Hematopoietic multipotent progenitor cell treated with erythropoietin and hydrocortisone succinate and interleukin-3 and kit ligand, for 6 days (in vitro differentiated cells): ENCODE measurements around the gene PLEKHA7.
"Not testable (repeated sequence)": the region's sequence is repeated elsewhere in the genome, so short reads cannot be mapped to it uniquely, and the experiment has no call there.

Source experiments
- DNase-seq: peaks from one replicate; pipeline ENCODE4 v3.0.0-alpha.2; 2015

The PLEKHA7 gene

GRCh38 chr11:17004486-17005148 is 9.6 kb downstream of the PLEKHA7 start:
- no peak for DNase-seq

GRCh38 chr11:17003426-17003825 is 10.8 kb downstream of the PLEKHA7 start:
- no peak for DNase-seq

GRCh38 chr11:17002543-17002942 is 11.7 kb downstream of the PLEKHA7 start:
- no peak for DNase-seq

- no peak for DNase-seq
Observed at GRCh38 chr11:17001806-17002205, 12.4 kb downstream of the PLEKHA7 start.

DNA sequence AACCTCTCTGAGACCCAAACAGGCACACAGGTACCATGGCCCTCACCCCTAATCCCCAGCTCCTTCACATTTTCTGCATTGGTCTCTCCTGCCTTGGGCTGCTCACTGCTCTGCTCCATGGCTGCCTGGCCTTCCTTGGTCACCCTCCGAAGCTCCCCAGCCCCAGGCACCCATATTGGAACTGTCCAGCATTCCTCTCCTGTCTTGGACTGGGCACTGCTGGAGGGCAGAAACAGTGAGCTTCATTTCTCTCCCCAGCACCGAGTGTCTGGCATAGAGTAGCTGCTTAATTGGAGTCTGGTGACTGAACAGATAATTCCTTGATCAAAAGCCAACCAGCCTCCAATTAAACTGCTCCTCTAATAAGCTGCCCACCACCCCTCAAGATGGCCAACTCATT is 13.2 kb downstream of the PLEKHA7 start:
- no peak for DNase-seq

GRCh38 chr11:17000253-17000652 is 14.0 kb downstream of the PLEKHA7 start:
- DNase-seq: not testable (repeated sequence)

- no peak for DNase-seq
Observed at GRCh38 chr11:16999116-16999515, 15.1 kb downstream of the PLEKHA7 start.

DNA sequence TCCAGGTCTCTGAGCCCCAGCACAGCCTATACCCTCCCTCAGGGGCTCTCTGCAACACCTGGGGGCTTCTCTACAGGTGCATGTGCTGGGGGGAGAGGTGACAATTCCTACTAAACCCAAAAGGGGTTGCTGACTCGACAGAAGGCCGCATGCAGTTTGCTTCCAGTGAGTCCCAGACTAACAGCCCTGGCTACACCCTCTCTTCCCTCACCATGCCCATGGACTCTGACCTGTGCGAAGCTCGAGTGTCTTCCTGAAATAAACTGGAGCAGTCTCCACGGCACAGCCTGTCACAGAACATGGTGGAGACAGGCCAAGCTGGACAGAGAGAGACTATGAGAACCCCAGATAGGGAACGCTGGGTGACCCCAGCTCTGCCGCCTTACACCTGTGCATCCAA is 16.6 kb downstream of the PLEKHA7 start:
- no peak for DNase-seq

DNA sequence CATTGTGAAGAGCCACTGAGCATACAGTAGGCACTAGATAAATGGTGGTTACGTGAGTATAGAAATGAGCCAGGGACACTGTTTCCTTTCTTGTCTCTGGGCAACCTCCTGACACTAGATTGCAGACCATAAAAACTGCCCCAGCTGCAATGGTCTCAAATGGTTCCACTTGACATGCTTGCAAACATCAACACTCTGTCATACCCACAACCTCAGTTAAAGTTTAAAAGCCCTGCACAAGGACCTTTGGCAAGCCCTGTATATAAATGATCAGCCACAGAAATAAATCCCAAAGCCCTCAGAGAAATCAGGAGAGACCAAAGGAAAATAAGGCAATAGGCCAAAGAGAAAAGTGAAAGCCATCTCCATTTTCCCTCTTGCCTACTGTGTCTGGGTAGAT is 20.7 kb downstream of the PLEKHA7 start:
- DNase-seq: no peak

- no peak for DNase-seq
Observed at GRCh38 chr11:16992846-16993245, 21.4 kb downstream of the PLEKHA7 start.

- no peak for DNase-seq
Observed at GRCh38 chr11:16989554-16989953, 24.7 kb downstream of the PLEKHA7 start.

DNA sequence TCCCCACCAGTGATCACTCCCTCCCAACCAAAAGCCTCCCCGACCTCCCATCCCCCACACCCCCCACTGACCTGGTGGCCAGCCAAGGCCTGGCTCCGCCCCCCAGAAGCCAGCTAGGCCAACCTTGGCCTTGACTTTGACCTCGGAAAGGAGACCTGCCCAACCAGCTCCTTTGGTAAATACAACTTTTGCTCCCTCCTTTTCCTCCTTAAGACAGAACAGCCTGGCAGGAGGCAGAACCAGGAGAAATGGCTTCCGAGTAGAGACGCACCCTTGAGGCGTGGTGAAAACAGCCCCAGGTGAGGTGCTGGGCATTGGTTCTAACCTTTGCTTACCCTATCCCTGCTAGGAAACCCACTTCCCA is 27.0 kb downstream of the PLEKHA7 start:
- DNase-seq: no peak

GRCh38 chr11:16986434-16987204 is 27.6 kb downstream of the PLEKHA7 start:
- peak; percentile 23 for DNase-seq

DNA sequence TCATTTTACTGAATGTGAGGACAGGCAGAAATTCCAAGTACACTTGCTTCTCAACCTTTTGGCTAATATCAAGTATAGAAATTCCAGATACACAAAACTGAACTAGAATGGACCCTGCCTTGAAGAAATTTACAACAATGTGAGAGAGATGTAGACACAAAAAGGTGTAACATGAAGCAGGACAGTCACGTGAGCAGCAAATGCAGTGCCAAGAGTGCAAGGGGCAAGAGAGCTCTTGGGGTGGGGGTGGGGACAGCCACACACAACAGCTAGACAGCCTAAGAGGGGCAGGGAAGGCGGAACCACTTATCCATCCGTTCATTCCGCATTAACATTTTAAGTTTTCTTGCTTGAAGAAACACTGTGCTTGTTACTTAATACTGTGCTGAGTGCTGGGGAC is 28.9 kb downstream of the PLEKHA7 start:
- DNase-seq: no peak

DNA sequence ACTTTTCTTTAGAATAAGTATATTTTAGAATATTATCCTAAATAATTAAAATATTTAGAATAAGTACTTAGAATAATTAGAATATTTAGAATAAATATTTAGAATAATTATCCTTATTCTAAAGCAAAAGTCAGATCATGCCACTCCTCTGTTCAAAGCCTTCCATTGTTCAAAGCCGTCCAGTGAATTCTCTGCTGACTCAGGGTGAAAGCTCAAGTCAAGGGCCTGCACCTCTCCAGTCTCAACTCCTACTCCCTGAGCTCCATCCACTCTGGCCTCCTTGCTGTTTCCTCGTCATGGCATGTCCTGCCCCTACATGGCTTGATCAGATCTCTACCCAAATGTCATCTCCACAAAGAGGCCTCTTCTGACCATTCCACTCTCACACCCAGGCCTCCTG is 30.0 kb downstream of the PLEKHA7 start:
- DNase-seq: no peak

DNA sequence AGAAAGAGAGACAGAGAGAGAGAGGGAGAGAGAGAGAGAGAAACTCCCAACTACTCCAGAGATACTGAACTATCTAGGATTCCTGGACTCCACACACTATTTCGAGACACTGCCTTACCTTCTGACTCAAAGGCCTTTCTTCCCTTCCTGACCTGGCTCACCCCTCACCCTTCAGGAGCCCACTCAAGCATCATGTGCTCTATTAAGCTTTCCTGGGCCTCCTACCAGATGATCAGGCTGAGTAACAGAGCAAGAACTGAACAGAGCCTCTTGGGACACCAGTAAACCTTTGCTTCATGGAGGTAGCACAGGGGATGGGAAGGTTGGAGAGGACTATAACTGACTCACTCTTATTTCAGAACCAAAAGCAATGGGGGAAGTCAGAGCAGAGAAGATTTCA is 31.4 kb downstream of the PLEKHA7 start:
- no peak for DNase-seq

DNA sequence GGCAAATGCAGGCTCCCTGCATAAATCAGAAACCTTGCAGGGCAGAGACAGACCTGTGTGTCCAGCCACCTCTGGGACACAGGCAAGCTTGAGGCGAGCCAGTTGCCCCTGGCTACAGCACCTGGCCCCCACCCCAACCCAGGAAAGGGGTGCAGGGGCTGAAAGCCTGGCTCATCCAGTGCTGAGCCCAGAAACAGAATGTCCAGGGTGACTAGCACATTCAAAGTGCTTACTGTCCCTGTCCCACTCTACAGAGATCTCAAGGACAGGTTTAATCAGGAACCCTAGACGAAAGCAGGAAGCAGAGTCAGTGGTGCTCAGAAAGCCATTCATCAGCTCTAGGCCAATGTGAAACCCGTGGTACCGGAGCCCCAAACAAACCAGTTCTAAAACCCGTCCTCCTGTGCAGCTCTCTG is 31.9 kb downstream of the PLEKHA7 start:
- no peak for DNase-seq

DNA sequence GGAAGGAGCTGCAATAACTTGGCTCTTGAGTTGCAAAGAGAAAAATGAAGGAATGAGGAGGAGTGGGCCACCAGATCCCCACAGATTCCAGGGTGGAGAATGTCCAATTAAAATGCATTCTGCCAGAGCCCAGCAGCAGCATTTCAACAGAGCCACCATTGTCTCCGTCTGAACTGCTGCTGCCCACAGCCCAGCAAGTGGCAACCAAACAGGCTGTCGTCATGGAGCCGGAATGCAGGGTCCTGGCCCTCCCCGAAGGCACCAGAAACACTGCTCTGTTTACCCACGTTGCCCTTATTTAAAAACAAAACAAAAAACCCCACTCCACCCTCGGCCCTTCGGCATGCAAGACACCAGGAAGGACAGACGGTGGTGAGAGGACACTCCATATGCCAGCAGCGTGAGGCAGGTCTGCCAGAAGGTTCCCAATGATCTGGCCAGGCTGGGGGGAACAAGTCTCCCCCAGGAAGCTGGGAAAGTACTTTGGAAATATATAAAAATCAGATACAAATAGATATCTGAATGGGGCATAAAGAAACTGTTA is 32.5 kb downstream of the PLEKHA7 start:
- no peak for DNase-seq

DNA sequence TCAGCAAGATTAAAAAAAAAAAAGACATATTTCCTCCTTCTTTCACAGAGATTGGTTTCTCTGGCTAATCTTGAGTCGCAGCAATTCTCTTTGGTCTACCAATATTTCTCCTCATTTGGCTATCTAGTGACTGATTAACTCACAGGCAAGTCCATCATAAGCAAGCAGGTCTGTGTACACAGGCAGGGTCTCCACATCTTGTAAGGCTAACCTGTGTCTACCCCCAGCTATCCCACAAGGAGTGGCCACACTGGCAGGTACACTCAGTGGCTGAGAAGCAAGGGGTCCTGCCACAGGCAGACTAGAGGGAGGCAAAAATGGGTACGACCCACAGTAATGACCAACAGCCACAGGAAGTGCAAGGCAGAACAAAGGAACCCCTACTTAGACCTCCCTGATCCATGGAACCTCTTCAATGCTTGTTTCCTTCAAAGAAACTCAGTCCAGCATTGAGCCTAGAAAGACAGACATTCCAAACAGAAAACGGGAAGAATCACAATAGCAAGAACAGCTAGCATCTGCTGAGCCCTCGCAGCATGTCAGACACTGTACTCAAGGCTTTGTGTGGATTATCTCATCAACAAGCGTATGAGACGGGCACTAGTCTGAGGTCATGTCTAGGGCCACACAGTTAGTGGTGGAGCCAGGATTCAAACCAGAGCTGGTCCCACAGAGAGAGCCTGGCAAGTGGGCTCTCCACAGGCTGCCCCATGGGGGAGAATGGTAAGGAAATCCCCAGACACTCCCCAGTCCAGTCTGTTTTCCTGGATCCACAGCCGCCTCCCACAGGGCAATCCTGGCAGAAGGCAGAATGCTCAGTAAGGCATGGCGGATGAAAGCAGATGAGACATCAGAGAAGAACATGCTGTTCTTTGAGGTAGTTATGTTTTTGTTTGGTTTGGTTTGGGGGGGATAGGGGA is 34.3 kb downstream of the PLEKHA7 start:
- no peak for DNase-seq

- no peak for DNase-seq
Observed at GRCh38 chr11:16977994-16978315, 36.3 kb downstream of the PLEKHA7 start.

DNA sequence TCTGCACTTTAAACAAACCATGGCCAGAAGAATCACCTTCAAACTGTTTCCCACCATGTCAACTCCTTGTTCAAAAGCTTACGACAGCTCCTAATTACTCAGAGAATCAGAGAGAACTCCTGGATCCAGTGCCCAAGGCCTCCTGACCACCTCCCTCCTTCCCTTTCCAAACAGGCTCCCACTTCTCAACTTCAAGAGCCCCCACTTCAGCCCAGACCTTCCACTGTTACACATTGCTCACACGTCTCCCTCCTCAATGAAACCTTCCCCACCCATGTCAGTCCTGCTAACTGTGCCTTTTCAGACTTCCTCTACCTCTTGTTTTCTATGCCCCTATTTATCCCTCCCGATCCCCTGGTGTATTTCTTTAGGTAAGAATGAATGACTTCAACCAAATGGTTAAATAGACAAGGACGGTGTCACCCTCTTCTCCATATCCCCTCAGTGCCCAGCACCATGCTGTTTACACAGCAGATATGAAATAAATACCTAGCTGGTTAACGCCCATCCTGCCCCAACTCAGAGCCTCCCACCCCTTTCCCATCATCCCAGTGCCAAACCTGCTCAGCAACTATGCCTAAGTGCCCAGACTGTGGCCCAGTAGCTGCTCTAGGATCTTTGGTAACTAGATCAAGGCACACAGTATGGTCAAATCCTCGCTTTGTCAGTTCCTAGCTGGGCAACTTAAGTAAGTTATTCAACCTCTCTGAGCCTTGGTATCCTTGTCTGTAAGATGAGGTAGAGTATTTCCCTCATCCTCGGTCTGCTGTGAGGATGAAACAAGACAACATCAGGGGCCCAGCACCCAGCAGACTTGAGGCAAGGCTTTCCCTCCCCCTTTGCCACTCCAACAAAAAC is 36.8 kb downstream of the PLEKHA7 start:
- no peak for DNase-seq

- DNase-seq: peak; percentile 20
Observed at GRCh38 chr11:16976379-16976778, 37.8 kb downstream of the PLEKHA7 start.

DNA sequence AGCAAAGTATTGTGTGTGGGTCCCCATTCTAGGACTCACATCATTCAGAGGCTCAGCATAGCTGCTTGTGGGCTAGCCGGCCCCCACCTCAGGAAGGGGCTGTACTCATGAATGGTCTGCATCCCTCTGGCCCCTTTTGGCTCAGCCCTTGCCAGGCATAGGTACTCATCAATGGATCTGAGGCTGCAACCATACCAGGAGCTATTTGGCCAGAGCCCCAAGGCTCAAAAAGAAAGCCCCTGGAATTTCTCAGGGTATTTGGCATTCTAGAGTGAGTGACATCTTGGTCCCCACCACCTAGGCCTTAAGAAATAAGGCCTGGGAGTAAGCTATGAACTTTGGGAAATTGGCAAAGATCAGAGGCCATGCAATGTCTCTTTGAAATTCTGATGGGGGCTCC is 38.3 kb downstream of the PLEKHA7 start:
- DNase-seq: no peak
